ENCODE data around the gene CPB1.

Gene CPB1

DNA sequence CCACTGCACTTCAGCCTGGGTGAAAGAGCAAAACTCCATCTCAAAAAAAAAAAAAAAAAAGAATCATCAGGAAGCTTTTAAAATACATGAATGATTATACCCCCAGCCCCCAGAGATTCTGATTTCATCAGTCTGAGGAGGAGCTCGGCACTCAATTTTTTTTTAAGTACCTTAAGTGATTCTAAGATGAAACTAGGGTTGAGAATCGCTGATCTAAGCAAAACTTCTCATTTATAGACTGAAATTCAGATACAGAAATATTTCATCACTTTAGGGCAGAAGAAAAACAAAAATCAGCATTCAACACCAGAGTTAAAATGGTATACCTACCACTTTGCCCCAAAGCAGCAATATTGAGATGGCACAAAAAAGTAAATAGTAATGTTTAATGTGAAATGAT is 62.2 kb downstream of the CPB1 start:
- no peak for DNase-seq

DNA sequence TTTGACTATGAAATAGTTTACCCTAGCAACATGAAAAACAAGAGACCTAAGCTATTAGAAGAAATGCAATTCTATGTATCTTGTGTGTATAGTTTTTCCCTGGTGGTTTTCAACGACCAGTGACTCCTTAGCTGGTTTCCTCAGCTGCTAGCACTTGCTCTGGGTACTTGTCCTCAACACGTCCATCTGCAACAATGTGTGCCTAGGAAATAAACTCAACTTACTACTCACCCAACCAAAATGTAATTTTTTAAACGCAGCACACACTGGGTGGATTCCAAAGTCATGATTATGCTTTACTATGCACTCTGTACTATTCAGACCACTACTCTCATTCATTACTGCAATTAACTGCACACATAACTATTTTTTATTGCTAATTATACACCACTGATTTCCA is 68.5 kb downstream of the CPB1 start:
- no peak for DNase-seq

DNA sequence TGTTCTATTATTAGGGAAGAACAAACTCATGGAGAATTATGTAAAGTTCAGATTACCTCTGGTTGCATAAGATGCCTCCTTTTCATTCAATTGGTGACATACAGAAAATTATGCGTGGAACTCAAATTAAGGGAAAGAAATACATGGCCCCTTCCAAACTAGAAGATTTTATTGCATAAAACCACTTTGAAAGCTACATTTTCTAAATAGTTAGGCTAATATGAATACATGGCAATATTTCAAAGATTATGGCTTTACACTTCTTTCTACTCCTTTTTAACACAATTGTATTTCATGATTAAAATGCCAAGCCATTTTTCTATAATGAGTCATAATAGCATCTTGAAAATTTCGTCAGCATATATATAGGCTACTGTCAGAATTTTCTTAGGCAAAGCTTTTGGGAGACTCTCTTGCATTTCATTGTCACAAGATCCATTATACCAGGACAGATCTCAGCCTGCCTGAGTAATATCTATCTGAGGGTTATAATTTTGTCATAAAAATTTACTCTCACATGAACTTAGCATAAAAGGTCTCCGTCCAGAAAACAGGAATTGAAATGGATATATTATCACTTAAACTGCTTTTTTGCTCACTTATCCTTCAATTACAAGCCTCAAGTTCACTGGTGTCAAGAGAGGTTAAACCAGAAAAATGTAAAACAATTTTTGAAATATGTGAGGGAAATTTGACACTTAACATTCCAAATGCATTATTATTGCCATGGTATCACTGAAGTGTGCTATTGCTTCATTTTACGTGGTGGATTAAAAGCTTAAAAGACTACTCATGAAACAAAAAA is 74.6 kb downstream of the CPB1 start:
- no peak for DNase-seq

DNA sequence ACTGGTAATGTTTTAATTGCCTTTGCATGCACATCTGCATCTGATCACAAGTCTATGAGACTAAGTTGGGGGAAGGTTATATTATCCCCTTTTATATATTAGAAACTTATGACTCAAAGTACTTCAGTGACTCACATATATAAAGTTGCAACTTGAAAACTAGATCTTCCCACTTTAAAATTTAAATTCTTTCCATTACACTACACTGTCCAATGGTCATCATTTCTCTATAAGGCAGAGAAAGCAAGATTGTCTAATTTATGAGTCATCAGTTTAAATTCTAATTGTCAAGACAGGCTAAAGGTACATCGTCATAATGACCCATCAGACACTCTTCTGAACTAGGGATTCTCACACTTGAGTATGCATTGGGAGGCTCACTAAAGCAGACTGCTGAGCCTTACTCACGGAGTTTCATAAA is 75.4 kb downstream of the CPB1 start:
- DNase-seq, result no peak

DNA sequence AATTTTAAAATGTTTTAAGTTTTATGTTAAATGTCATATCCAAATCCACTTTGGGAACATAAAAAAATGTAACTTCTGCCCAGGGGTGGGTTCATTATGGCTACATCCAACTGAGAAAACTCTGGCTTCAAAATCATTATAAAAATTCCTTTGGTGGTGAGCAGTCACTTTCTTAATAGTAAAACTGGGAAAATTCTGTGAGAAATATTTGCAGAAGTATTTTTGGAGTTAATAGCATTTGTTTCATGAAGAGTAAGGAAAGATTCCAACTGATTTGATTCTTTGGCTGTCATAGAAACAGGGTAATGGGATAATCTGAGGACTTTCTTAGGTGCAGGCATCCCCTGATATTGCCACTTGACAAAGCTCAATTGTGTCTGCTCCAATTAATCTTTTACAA is 76.3 kb downstream of the CPB1 start:
- no peak for DNase-seq

DNA sequence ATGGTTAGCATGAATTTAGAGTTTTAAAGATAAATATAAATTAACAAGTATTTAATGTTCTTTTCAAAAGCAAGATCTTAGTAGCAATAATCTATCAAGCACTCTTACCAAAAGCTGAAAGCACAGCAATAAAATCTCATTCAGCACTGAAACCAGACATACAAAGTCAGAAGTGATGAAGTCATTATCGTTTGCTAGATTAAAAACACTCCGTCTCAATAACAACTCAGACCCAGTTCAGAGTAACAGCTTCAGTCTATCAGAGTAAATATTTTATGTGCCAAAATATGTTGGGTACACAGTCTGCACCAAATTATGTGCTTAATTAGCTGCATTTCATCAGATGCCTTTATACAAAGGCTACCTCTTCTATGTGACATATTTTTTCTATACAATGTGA is 79.1 kb downstream of the CPB1 start:
- no peak for DNase-seq

Measured in activated CD4-positive, alpha-beta T cell treated with anti-CD3 and anti-CD28 coated beads for 48 hours (primary cell).